GM18861 (cell line): Measurements from ENCODE around the gene WDFY2.

ENCODE experiments used
- ATAC-seq: cut with Tn5 transposase; IDR thresholded peaks from one replicate; pipeline ENCODE4 v1.9.1; 2021; ENCODE audit not compliant: unreplicated experiment

Gene WDFY2

DNA sequence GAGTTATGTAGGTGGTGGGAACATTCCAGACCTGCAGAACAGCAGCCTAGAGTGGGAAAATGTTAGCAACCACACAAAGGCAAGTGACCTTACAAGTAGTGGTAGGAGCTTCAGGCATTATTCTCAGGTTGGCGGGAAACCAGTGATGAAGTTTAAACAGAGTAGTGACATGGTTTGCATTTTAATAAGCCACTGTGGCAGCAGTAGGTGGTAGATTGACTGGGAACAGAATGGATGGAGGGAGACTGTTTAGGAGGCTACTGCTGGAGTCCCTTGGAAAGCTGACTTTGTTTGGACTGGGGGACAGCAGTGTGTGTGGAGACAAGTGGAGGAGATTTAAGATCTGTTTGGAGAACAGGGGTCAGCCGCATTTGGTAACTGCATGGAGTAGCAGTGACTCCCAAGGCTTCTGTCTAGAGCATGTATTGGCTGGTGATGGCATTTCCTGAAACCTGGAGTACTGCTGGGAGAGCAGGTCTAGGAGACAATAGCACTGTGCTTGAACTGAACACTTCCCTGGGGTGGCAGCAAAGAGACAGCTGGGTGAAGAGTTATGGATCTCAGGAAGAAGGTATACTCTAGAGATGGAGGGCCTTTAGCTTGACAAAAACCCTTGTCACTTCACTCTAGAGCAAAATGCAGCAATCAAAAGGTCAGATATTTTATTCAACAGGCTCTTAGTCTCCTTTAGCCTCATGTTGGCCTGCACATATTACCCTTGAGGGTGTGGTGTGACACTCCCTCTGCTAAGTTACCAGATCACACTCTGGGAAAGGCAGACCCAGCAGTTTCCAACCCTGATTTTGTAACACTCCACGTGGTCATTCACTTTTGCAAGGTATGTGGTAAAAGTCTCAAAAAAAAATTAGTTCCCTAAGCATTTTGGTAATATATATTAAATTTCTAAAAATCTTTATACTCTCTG, 149.4 kb downstream of the WDFY2 start:
- no peak for ATAC-seq

DNA sequence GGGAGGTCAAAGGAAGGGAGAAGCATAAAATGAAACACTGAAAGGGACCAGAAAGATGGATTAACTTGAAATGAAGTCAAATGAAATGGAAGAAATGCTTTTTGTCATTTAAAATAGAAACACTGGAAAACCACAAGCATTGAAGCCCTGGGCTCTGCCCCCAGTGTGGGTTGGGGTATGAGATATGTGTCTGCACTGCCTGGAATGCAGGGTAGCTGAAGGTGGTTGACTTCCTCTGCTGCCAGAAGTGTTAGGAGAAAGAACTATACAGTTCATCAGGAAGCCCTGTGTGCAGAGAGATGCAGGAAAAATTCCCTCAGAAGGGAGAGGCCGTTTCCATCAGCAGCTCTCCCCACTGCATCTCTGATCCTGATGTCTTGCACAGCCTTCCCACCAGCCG, 150.5 kb downstream of the WDFY2 start:
- ATAC-seq: no peak

DNA sequence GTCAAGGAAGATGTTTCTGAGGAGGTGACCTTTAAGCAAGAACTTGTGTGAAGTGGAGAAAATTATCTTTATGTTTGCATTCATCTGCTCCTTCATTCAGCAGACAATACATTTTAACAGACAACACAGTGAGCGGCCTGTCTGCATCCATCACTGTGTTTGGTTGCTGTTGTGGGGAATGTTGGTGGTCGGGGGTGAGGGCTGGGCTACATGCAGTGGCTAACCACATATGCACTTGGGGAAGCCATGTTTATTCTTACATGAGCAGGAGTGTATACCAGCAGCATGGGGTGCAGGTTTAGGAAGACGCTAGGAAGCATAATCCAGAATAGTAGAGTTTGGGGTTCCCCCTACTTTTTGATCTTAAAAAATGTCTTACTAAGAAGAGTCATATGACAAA, 153.3 kb downstream of the WDFY2 start:
- no peak for ATAC-seq

DNA sequence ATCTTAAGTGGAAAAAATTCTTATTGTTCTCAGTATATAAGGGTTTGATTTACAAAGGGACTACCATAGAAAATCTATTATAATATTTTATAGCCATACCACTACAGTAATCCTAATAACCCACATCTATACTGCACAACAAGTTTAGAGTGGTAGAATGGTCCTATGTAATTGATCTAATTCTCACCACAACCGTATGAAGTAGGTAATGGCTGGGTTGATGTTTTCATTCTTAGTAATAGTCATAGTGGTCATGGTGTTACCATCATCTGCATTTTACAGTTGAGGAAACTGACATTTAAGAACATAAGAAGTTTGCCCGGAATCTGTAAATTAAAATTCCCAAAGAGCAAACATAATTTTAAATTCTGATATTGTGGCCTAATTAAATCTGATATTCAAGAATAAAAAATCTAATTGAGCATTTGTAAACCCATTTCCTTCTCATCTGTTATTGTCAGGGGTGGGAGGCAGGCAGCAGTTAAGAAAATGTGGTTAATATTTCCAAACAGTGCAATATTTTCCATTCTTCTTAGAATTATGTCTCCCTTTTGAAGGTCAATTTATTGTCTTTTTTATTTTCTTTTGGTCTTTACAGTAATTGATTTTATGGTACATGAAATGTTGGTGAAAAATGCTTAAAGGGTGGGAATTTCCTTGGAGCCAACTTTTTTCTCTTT, 154.1 kb downstream of the WDFY2 start:
- ATAC-seq: no peak

DNA sequence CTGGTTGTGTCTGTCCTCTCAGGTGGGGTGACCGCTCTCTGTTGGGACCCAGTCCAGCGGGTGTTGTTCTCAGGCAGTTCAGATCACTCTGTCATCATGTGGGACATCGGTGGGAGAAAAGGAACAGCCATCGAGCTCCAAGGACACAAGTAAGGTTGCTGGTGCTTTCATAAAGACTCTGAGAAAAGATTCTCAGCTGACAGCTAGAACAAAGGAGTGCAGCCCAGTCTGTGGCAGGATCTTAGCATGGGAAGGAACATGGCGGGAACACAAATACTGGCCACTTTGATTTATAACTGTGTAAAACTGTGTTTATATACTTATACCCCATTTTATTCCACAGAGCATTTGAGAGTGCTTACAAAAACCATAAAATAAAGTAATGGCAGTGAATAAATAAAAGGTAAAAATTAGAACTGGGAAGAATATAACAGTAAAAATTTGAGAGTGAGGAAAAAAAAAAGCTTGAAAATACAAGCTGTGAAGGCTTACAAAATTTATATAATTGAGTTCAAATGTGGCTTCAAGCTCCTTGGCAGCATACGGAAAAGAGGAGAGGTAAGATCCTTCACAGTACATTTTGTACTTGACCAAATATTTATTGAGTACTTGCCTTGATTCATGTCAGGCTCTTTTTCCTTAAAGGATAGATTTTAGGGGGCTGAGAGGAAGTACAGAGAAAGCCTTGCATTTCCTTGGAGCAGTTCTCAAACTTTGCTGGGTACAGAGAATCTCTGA, 154.9 kb downstream of the WDFY2 start:
- no peak for ATAC-seq

DNA sequence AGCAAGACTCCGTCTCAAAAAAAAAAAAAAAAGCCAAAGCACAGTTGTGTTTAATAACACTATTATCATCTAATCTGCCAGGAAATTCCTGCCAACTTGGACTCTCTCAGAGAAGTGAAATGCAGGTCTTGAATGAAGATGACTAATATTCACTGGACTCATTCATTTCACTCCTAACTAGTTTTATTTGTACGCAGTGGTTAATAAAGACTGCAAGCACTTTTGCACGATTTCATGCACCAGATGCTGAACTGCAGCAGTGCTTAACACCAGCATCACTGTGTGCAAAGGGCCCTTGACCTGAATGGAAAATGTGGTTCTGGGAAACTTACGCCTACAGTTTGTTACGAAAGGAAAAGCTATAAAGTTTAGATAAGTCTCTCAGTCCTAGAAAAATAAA, 156.4 kb downstream of the WDFY2 start:
- no peak for ATAC-seq

- ATAC-seq: no peak
Observed at GRCh38 chr13:51742031-51742430, 157.8 kb downstream of the WDFY2 start.

GRCh38 chr13:51742611-51743010, 158.3 kb downstream of the WDFY2 start:
- no peak for ATAC-seq

GRCh38 chr13:51745243-51745642, 161.0 kb downstream of the WDFY2 start:
- ATAC-seq: no peak

GRCh38 chr13:51746802-51747201, 162.5 kb downstream of the WDFY2 start:
- ATAC-seq: no peak

DNA sequence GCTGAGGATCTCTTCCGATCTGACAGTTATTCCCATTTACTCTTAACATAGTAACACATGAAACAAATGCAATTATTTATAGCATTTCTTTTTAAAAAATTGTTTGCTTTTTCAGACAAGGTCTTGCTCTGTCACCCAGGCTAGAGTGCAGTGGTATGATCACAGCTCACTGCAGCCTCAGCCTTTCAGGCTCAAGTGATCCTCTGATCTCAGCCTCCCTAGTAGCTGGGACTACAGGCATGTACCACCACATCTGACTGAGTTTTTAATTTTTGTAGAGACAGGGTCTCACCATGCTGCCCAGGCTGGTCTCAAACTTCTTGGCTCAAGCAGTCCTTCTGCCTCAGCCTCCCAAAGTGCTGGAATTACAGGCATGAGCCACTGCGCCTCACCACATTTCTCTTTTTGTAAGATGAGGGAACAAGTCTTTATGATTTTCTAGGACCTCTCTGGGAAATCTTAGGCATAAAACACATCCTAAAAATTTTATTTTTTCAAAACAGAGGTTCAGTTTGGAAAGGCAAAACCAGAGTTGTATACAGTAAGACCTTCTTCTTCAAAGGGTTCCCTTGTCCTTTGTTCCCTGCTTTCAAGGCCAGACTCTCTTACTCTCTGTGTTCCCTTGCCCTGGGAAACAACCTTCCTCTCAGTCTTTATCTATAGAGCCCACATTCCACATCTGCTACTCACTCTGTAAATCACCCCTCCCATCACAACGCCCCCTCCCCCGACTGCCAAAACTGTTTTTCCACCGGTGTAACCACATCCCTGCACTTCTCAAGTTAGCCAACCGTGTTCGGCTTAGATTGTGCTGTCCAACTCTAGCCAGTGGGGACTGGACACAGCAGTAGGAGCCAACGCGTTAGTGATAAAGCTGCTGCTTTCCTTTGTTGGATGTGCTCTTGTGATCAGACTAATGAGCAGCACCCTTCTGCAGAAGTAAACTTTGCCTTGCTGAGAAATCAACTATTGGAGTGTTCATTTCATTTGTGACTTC, 163.5 kb downstream of the WDFY2 start:
- ATAC-seq: no peak

DNA sequence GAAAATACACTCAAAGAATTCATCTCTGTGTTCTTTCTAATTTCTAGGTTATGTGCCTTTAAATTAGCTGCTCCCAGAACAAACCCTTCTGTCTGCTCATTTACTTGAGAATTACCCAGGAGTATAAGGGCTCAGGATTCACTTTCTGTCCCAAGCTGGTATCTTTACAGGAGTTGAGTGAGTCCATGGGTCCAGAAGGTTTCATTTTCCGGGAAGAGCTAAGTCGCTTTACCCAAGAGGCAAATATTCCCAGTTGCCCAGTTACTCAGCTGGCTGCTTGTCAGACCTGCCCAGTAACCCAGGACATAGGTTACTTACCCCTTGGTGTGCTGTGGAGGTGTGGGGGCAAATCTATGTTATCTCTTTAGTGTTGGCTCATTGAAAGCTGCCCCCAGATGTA, 172.4 kb downstream of the WDFY2 start:
- ATAC-seq: no peak

DNA sequence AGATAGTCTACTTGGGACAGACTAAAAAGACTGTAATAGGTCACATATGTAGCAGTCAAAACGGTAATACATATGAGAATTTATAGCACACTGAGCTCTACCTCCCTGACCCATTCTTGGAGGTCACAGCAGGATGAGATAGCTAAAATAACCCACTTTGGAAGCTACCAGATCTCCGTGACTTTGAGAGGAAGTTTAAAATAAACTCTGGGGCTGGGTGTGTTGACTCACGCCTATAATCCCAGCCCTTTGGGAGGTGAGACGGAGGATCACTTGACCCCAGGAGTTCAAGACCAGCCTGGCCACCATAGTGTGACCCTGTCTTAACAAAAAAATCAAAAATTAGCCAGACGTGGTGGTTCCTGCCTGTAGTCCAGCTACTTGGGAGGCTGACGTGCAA, 174.4 kb downstream of the WDFY2 start:
- ATAC-seq: no peak

DNA sequence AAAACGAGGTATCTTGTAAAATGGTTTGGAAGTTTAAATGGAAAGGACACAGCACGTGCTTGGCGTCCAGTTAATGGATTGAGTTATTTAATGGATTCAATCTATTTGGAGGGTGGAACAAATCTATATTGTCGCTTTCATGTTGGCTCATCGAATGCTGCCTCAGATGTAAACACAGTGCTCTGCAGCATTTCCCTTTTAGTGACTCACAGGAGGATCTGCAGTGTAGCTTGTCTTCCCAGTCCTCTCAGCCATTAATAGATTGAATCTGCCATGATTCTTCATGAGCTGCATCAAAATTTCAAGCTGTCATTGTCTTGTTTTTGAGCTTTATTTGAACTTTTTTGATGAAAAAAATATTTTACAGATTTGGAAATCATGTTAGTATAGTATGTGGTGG, 175.0 kb downstream of the WDFY2 start:
- no peak for ATAC-seq

DNA sequence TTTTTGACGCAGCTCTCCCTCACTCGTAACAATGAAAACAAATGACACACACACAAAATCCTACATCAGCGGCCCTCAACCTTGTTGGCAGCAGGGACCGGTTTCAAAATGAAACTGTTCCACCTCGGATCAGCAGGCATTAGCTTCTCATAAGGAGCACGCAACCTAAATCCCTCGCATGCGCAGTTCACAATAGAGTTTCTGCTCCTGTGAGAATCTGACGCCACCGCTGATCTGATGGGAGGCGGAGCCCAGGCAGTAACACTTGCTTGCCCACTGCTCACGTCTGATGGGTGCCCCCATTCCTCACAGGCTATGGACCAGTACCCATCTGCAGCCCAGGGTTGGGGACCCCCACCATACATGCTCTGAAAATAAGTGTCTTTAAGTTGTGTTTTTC, 176.3 kb downstream of the WDFY2 start:
- no peak for ATAC-seq

DNA sequence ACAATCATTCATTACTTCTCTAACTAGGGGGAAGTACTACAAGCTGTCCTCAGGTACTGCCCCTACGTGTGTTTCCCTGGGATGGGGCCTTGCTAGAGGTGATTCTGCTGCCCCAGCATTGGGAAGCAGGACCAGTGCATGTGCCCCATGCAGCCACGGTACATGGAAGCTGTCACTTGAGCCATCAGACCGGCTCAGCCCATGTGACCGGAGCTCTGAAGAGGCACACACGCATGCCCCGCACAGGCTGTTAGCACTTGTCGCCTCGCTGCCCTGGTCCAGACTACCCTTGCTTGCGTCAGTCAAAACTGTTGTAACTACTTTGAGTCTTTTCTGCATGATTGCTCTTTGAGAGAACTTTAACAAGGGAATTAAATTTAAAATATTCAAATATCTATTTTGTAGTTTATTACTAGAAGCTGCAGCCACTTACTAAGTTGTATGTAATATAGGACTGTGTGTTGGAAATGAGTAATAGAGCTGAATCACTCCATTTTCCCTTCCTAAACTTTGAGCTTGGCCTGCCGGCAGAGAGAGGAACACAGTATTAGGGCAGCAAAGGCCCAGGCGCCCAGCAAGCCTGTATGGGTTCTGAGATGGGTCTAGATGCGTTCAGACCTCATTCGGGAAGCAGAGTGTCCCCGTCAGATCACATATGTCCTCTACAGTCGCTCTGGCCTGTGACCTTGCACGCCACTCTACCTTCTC, 177.5 kb downstream of the WDFY2 start:
- no peak for ATAC-seq

GRCh38 chr13:51763486-51763885, 179.2 kb downstream of the WDFY2 start:
- ATAC-seq: no peak

DNA sequence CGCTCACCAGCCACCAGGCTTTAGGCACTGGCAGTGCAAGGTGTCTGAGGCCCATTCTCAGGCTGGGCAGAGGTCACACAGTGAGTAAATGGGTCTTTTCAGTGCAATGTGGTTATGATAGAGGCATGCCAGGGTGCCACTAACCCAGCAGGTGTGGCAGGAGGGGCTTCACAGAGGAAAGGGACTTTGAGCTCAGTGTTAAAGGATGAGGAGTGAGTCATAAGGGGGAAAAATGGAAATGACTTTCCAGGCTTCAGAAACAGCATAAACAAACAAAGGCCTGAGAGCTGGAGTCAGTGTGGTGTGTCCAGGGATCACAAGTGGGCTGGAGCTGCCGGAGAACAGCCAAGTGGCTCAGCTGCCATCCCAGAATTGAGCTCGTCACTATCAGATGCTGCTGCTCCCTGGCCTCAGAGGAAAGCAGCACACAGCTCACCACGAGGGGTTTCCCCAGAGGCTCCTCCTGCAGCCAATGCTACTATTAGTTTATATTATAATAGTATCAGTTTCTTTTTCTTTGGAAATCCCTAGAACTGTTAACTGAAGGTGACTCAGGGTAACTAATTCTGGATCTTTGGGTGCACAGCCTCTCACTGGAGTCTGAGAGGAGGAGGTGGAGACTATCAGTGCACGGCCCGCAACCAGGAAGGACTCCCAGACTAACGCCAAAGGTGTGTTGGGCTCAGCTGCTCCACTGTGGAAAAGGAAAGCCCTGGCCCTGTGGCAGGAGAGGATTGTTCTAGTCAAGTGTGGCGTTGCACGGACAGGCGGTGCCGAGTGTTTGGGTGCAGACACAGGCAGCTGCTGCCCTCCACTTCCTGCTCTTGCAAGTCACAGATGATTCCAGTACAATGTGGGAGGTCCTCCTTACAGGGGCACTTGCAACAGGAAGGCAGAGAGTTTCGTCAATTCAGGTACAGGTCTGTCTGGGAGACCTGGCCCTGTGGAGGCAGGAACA, 180.2 kb downstream of the WDFY2 start:
- peak; percentile 51 for ATAC-seq

- ATAC-seq: no peak
Observed at GRCh38 chr13:51765142-51765515, 180.9 kb downstream of the WDFY2 start.
